Sigmoid colon (tissue), 4 donors: ENCODE measurements around the gene POLE.

Experiments
- CTCF ChIP-seq, 4 experiments: fragments of 450-650 bp in 3 of 4; fragments of 200-600 bp in 1 of 4; IDR thresholded peaks; one replicate each; pipeline ENCODE4 v1.5.1; 2016 to 2019; ENCODE audit warnings: antibody characterized with exemption in 4 of 4, mild to moderate bottlenecking in 3 of 4, moderate library complexity in 2 of 4
- EP300 ChIP-seq, 4 donors: sonication (generic); formaldehyde crosslinking; IDR thresholded peaks; one replicate each; pipeline ENCODE4 v1.6.1; 2017; ENCODE audit warnings: antibody characterized with exemption in 4 of 4
- POLR2A ChIP-seq, 2 donors: fragments of 450-650 bp; IDR thresholded peaks; one replicate each; pipeline ENCODE4 v1.6.1; 2016; ENCODE audit warnings: antibody characterized with exemption in 2 of 2, mild to moderate bottlenecking in 2 of 2, moderate library complexity in 2 of 2
- POLR2AphosphoS5 ChIP-seq, 4 donors: sonication (generic); formaldehyde crosslinking; IDR thresholded peaks; one replicate each; pipeline ENCODE4 v1.6.1; 2017; ENCODE audit warnings: antibody characterized with exemption in 4 of 4

- TF ChIP-seq CTCF (IDR thresholded peaks at IDR 0.05) (no peak), POLR2A (IDR thresholded peaks at IDR 0.05) (no peak), POLR2AphosphoS5 (IDR thresholded peaks at IDR 0.05) (no peak), EP300 (IDR thresholded peaks at IDR 0.05) (no peak)
Observed at GRCh38 chr12:132728502-132728901, 41.4 kb upstream of the POLE start.
